ENCODE results near the gene TEX48.

DNA sequence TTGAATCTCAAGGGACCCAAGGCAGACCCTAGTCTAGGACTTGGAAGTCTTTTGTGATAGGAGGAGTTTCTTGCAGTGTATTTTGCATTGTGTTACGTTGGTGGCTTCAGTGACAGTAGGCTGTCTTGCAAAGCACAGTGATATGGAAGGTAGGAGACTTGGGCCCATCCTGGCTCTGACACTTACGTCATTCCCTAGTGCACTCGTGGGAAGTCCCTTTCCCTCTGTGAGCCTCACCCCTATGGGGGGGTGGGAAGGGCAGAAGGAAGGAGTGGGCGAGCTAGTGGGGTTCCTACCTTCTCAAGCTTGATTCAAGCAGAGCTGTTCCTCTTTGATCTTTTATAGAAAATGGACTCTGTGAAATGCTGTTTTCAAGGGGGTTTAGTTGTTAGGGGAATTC lies 15.1 kb downstream of the TEX48 start:
- TF ChIP-seq NANOG (IDR thresholded peaks at IDR 0.05; ENCODE audit: borderline replicate concordance) (no peak), POLR2AphosphoS5 (IDR thresholded peaks at IDR 0.05; ENCODE audit: low read depth) (no peak), EZH2phosphoT487 (IDR thresholded peaks at IDR 0.05; ENCODE audit: unreplicated experiment) (no peak), EZH2 (IDR thresholded peaks at IDR 0.05; ENCODE audit: low read depth, unreplicated experiment) (no peak), CREB1 (CRISPR knock-in tag; IDR thresholded peaks at IDR 0.05; ENCODE audit: low read depth) (no peak), STAT1 (IDR thresholded peaks at IDR 0.05; ENCODE audit: unreplicated experiment) (no peak), ZNF331 (CRISPR knock-in tag; IDR thresholded peaks at IDR 0.05; ENCODE audit: low read depth) (no peak), ZNF114 (CRISPR knock-in tag; IDR thresholded peaks at IDR 0.05) (no peak)
- TF ChIP-seq, protein P1, sequence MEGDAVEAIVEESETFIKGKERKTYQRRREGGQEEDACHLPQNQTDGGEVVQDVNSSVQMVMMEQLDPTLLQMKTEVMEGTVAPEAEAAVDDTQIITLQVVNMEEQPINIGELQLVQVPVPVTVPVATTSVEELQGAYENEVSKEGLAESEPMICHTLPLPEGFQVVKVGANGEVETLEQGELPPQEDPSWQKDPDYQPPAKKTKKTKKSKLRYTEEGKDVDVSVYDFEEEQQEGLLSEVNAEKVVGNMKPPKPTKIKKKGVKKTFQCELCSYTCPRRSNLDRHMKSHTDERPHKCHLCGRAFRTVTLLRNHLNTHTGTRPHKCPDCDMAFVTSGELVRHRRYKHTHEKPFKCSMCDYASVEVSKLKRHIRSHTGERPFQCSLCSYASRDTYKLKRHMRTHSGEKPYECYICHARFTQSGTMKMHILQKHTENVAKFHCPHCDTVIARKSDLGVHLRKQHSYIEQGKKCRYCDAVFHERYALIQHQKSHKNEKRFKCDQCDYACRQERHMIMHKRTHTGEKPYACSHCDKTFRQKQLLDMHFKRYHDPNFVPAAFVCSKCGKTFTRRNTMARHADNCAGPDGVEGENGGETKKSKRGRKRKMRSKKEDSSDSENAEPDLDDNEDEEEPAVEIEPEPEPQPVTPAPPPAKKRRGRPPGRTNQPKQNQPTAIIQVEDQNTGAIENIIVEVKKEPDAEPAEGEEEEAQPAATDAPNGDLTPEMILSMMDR (conservative IDR thresholded peaks at IDR 0.05; ENCODE audit: low read depth in 2 of 2): no peak
- TF ChIP-seq, protein P2, sequence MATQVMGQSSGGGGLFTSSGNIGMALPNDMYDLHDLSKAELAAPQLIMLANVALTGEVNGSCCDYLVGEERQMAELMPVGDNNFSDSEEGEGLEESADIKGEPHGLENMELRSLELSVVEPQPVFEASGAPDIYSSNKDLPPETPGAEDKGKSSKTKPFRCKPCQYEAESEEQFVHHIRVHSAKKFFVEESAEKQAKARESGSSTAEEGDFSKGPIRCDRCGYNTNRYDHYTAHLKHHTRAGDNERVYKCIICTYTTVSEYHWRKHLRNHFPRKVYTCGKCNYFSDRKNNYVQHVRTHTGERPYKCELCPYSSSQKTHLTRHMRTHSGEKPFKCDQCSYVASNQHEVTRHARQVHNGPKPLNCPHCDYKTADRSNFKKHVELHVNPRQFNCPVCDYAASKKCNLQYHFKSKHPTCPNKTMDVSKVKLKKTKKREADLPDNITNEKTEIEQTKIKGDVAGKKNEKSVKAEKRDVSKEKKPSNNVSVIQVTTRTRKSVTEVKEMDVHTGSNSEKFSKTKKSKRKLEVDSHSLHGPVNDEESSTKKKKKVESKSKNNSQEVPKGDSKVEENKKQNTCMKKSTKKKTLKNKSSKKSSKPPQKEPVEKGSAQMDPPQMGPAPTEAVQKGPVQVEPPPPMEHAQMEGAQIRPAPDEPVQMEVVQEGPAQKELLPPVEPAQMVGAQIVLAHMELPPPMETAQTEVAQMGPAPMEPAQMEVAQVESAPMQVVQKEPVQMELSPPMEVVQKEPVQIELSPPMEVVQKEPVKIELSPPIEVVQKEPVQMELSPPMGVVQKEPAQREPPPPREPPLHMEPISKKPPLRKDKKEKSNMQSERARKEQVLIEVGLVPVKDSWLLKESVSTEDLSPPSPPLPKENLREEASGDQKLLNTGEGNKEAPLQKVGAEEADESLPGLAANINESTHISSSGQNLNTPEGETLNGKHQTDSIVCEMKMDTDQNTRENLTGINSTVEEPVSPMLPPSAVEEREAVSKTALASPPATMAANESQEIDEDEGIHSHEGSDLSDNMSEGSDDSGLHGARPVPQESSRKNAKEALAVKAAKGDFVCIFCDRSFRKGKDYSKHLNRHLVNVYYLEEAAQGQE (IDR thresholded peaks at IDR 0.05; ENCODE audit: unreplicated experiment): no peak
- TF ChIP-seq, protein P3, sequence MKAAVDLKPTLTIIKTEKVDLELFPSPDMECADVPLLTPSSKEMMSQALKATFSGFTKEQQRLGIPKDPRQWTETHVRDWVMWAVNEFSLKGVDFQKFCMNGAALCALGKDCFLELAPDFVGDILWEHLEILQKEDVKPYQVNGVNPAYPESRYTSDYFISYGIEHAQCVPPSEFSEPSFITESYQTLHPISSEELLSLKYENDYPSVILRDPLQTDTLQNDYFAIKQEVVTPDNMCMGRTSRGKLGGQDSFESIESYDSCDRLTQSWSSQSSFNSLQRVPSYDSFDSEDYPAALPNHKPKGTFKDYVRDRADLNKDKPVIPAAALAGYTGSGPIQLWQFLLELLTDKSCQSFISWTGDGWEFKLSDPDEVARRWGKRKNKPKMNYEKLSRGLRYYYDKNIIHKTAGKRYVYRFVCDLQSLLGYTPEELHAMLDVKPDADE (IDR thresholded peaks at IDR 0.05): no peak
